Mesodermal cell (in vitro differentiated cells): ENCODE results near the gene AOAH.
"Not testable (repeated sequence)": the region's sequence is repeated elsewhere in the genome, so short reads cannot be mapped to it uniquely, and the experiment has no call there.

Experiments
- H3K27ac ChIP-seq: 2 replicates; pipeline ENCODE4 v1.7.0; 2013; ENCODE audit warnings: mild to moderate bottlenecking, low read depth, low read length, moderate library complexity; ENCODE audit not compliant: severe bottlenecking
- H3K36me3 ChIP-seq: 2 replicates; pipeline ENCODE4 v1.7.1; 2013; ENCODE audit warnings: mild to moderate bottlenecking, low read length, moderate library complexity; ENCODE audit not compliant: control insufficient read depth, insufficient read depth
- H3K4me1 ChIP-seq: one replicate; pipeline ENCODE4 v1.7.1; 2013; ENCODE audit warnings: mild to moderate bottlenecking, low read length; ENCODE audit not compliant: insufficient read depth, control insufficient read depth, poor library complexity, severe bottlenecking
- H3K4me3 ChIP-seq: 2 replicates; pipeline ENCODE4 v1.7.0; 2013; ENCODE audit warnings: low read length, control low read depth, mild to moderate bottlenecking; ENCODE audit not compliant: insufficient read depth, poor library complexity, severe bottlenecking; ENCODE audit errors: extremely low read depth
- H3K9me3 ChIP-seq: 2 replicates; pipeline ENCODE4 v1.7.1; 2013; ENCODE audit warnings: mild to moderate bottlenecking, low read length, moderate library complexity; ENCODE audit not compliant: control insufficient read depth
- WGBS, 2 experiments: methylation state at CpG; one replicate each; pipeline ENCODE4 v1.1.5; 2013; ENCODE audit warnings: missing lambda C conversion rate in 2 of 2; ENCODE audit not compliant: insufficient coverage in 2 of 2; 5-methylcytosine and 5-hydroxymethylcytosine counted together

AOAH gene

GRCh38 chr7:36723291-36723690 is 1.0 kb downstream of the AOAH start:
- Histone ChIP-seq H3K27ac (no peak overlapping the region), H3K36me3 (no peaks in the 10 kb centered on the region), H3K4me3 (no peak overlapping the region), H3K4me1 (no peaks in the 10 kb centered on the region), H3K9me3 (no peaks in the 10 kb centered on the region)
- WGBS, 2 experiments: 100% methylated on average over 4 of the region's 4 CpGs

DNA sequence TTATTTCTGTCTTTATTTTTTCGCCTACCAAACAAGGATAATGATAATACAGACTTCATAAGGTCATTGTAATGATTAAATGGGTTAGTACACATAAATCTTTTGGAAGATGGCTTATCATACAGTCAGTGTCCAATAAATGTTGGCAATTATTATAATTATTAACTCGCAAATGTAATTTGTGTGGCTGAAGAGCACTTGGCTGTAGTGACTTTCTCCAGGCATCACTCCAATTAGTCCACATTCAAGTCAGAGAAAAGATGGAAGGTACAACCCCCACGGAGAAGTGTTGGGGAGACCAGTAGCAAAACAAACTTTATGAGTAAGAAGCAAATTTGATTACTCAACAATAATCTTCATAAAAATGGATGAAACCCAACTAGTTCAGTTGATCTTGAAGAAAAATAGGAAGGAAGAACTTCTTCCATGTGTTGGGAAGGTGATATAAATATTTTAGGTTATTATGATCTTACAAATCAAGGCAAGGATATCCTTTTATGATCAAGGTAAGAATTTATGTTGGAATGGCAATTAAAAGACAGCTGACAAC is 5.1 kb downstream of the AOAH start:
- no peak overlapping the region for H3K27ac ChIP-seq
- H3K9me3 ChIP-seq: no peaks in the 10 kb centered on the region
- no CpG with 5 or more reads among the region's 3 CpGs for WGBS, 2 experiments

GRCh38 chr7:36717586-36717985 is 6.7 kb downstream of the AOAH start:
- no peaks in the 10 kb centered on the region for H3K36me3 ChIP-seq
- 80% methylated on average over 2 of the region's 3 CpGs; no CpG with 5 or more reads in 1 of the 2 experiments for WGBS, 2 experiments
- H3K4me1 ChIP-seq: no peaks in the 10 kb centered on the region
- H3K9me3 ChIP-seq: no peaks in the 10 kb centered on the region
- H3K27ac ChIP-seq: no peak overlapping the region
- no peak overlapping the region for H3K4me3 ChIP-seq

More for the DNA sequence above, 5.1 kb downstream of the AOAH start:
- Histone ChIP-seq H3K4me1 (no peaks in the 10 kb centered on the region), H3K36me3 (no peaks in the 10 kb centered on the region), H3K4me3 (no peak overlapping the region)

DNA sequence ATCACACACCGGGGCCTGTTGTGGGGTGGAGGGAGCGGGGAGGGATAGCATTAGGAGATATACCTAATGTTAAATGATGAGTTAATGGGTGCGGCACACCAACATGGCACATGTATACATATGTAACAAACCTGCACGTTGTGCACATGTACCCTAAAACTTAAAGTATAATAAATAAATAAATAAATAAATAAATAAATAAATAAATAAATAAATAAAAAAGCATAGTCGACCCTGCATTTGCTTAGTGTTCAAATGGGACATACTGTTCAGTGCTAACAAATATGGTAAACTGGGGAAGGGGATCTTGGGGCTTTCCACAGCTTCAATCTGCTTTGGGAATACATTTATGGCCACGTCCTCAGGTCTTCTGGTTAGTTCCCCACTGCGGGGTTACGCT is 7.5 kb downstream of the AOAH start:
- 60 to 90% methylated on average over 1 to 2 of the region's 8 CpGs for WGBS, 2 experiments
- not testable (repeated sequence) for H3K4me3 ChIP-seq, H3K4me1 ChIP-seq

DNA sequence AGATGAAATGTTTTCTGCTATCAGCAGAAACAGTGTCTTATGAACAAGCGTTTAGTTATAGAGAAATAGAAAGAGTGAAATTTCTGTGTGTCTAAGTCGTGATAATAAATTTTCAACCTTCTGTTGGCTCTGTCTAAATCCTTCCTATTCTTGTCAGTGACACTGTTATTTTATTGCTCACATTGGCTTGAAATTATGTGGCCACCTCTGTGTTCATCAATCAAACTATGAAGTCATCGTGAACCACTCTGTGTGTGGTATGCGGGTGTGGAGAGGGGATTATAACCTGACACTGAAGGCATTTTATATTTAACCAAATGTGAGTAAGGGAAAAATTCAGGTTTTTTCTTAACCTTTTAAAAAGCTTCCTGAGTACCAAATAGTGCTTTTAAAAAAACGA is 12.3 kb downstream of the AOAH start:
- WGBS, 2 experiments: 81 to 100% methylated on average over 2 of the region's 5 CpGs
- H3K4me1 ChIP-seq: no peaks in the 10 kb centered on the region
- H3K27ac ChIP-seq: no peak overlapping the region
- no peak overlapping the region for H3K4me3 ChIP-seq
- no peaks in the 10 kb centered on the region for H3K36me3 ChIP-seq
- H3K9me3 ChIP-seq: no peaks in the 10 kb centered on the region

More for the DNA sequence above, 7.5 kb downstream of the AOAH start:
- not testable (repeated sequence) for H3K36me3 ChIP-seq, H3K27ac ChIP-seq, H3K9me3 ChIP-seq

- Histone ChIP-seq H3K9me3 (no peaks in the 10 kb centered on the region), H3K36me3 (no peaks in the 10 kb centered on the region), H3K4me3 (no peak overlapping the region), H3K4me1 (no peaks in the 10 kb centered on the region), H3K27ac (no peak overlapping the region)
- WGBS, 2 experiments: 100% methylated on average over 1 of the region's 1 CpG; no CpG with 5 or more reads in 1 of the 2 experiments
These were observed 13.0 kb downstream of the AOAH start for GRCh38 chr7:36711256-36711655.

DNA sequence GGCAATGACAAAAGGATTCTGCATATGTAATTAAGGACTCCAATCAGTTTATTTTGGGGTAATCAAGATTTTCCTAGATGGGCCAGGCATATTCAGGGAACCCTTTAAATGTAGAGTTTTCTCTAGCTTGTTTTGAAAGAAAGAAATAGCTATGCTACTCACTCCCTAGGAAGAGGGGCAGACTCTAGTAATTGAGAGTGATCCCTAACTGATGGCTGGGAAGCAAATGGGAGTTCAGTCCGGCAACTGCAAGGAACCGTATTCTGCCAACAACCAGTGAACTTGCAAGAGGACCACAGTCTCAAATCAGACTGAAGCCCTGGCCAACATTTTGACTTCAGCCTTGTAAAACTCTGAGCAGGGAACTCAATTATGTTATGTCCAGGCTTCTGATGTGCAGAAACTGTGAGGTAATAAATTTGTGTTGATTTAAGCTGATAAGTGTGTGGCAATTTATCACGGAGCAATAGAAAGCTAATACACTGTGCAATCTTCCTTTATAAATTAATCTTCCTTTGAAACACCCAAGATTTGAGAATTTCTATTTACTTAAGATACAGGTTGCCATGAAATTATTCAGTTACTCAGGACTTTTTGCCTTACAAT is 14.0 kb downstream of the AOAH start:
- Histone ChIP-seq H3K36me3 (no peaks in the 10 kb centered on the region), H3K27ac (no peak overlapping the region), H3K4me1 (no peaks in the 10 kb centered on the region), H3K4me3 (no peak overlapping the region), H3K9me3 (no peaks in the 10 kb centered on the region)
- 65 to 68% methylated on average over 2 of the region's 3 CpGs for WGBS, 2 experiments

GRCh38 chr7:36708767-36709166 is 15.5 kb downstream of the AOAH start:
- Histone ChIP-seq H3K4me1 (no peaks in the 10 kb centered on the region), H3K4me3 (no peak overlapping the region)
- 89 to 96% methylated on average over 5 of the region's 5 CpGs for WGBS, 2 experiments

DNA sequence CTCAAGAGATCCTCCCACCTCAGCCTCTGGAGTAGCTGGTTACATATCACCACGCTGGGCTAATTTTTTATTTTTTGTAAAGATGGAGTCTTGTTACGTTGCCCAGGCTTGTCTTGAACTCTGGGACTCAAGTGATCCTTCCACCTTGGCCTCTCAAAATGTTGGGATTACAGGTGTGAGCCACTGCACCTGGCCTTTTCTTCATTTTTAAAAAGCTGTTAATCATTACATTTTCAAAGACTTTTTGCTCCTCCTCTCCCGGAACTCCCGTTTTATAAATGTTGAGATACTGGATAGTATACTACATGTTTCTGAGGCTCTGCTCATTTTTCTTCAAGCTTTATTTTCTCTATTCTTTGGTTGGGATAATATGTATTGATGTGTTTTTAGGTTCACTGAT is 16.4 kb downstream of the AOAH start:
- Histone ChIP-seq H3K36me3 (no peaks in the 10 kb centered on the region), H3K27ac (no peak overlapping the region), H3K4me1 (no peaks in the 10 kb centered on the region), H3K9me3 (no peaks in the 10 kb centered on the region), H3K4me3 (no peak overlapping the region)
- 100% methylated on average over 1 of the region's 4 CpGs; no CpG with 5 or more reads in 1 of the 2 experiments for WGBS, 2 experiments

More at GRCh38 chr7:36708767-36709166, 15.5 kb downstream of the AOAH start:
- no peaks in the 10 kb centered on the region for H3K36me3 ChIP-seq
- H3K9me3 ChIP-seq: no peaks in the 10 kb centered on the region
- H3K27ac ChIP-seq: no peak overlapping the region

- WGBS, 2 experiments: 100% methylated on average over 1 of the region's 3 CpGs
- H3K27ac ChIP-seq: no peak overlapping the region
- no peaks in the 10 kb centered on the region for H3K9me3 ChIP-seq
- H3K4me3 ChIP-seq: no peak overlapping the region
- H3K4me1 ChIP-seq: no peaks in the 10 kb centered on the region
- no peaks in the 10 kb centered on the region for H3K36me3 ChIP-seq
These were observed 16.8 kb downstream of the AOAH start for GRCh38 chr7:36707465-36707864.

DNA sequence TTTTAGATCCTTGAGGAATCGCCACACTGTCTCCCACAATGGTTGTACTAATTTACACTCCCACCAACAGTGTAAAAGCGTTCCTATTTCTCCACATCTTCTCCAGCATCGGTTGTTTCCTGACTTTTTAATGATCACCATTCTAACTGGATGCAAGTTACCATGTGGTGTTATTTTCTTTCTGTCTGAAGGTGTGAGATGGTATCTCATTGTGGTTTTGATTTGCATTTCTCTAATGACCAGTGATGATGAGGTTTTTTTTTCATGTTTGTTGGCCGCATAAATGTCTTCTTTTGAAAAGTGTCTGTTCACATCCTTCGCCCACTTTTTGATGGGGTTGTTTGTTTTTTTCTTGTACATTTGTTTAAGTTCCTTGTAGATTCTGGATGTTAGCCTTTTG is 20.4 kb downstream of the AOAH start:
- H3K36me3 ChIP-seq, H3K4me3 ChIP-seq, H3K9me3 ChIP-seq, H3K4me1 ChIP-seq, H3K27ac ChIP-seq: not testable (repeated sequence)
- WGBS, 2 experiments: 80% methylated on average over 1 of the region's 5 CpGs; no CpG with 5 or more reads in 1 of the 2 experiments
